Sigmoid colon (tissue), 4 donors: Measurements from ENCODE around the gene F2RL2.

Experiments used
- EP300 ChIP-seq, 4 donors: sonication (generic); formaldehyde crosslinking; IDR thresholded peaks; one replicate each; pipeline ENCODE4 v1.6.1; 2017; ENCODE audit warnings: antibody characterized with exemption in 4 of 4
- POLR2A ChIP-seq, 2 donors: fragments of 450-650 bp; IDR thresholded peaks; one replicate each; pipeline ENCODE4 v1.6.1; 2016; ENCODE audit warnings: antibody characterized with exemption in 2 of 2, mild to moderate bottlenecking in 2 of 2, moderate library complexity in 2 of 2
- POLR2AphosphoS5 ChIP-seq, 4 donors: sonication (generic); formaldehyde crosslinking; IDR thresholded peaks; one replicate each; pipeline ENCODE4 v1.6.1; 2017; ENCODE audit warnings: antibody characterized with exemption in 4 of 4
- TF ChIP-seq, protein P1 (sequence below), 4 experiments: fragments of 450-650 bp in 3 of 4; fragments of 200-600 bp in 1 of 4; IDR thresholded peaks; one replicate each; pipeline ENCODE4 v1.5.1; 2016 to 2019; ENCODE audit warnings: antibody characterized with exemption in 4 of 4, mild to moderate bottlenecking in 3 of 4, moderate library complexity in 2 of 4

DNA sequence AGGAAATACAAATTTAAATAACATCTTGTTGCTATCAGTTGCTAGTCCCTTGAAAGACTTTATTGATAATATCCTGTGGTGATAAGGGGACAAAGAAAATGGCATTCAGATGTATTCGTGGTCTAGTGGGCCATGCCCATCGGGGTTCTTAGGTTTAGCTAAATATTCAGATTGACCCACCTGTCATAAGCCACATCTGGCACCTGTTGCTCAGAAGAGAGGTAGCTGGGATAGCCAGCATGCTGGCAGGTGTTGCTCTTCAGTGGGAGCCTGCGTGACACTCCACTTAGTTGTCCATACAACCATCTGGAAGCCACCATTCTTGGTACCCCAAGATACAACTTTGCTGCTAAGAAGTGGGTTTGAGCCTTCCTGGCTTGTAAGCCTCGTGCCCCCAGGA lies 36.7 kb downstream of the F2RL2 start:
- TF ChIP-seq, protein P1, sequence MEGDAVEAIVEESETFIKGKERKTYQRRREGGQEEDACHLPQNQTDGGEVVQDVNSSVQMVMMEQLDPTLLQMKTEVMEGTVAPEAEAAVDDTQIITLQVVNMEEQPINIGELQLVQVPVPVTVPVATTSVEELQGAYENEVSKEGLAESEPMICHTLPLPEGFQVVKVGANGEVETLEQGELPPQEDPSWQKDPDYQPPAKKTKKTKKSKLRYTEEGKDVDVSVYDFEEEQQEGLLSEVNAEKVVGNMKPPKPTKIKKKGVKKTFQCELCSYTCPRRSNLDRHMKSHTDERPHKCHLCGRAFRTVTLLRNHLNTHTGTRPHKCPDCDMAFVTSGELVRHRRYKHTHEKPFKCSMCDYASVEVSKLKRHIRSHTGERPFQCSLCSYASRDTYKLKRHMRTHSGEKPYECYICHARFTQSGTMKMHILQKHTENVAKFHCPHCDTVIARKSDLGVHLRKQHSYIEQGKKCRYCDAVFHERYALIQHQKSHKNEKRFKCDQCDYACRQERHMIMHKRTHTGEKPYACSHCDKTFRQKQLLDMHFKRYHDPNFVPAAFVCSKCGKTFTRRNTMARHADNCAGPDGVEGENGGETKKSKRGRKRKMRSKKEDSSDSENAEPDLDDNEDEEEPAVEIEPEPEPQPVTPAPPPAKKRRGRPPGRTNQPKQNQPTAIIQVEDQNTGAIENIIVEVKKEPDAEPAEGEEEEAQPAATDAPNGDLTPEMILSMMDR (IDR thresholded peaks at IDR 0.05): no peak
- TF ChIP-seq POLR2AphosphoS5 (IDR thresholded peaks at IDR 0.05) (no peak), POLR2A (IDR thresholded peaks at IDR 0.05) (no peak), EP300 (IDR thresholded peaks at IDR 0.05) (no peak)
